BE2C (cell line): ENCODE data around the gene MAGEA6.
"Not testable (repeated sequence)": the region's sequence is repeated elsewhere in the genome, so short reads cannot be mapped to it uniquely, and the experiment has no call there.

Source experiments
- DNase-seq: peaks from one replicate; pipeline ENCODE4 v3.0.0-alpha.2; 2020
- H3K27me3 ChIP-seq: fragments of 250-450 bp; sonication (Bioruptor Pico); 2 replicates; pipeline ENCODE4 v1.5.1; 2020; ENCODE audit warnings: mild to moderate bottlenecking
- H3K36me3 ChIP-seq: fragments of 250-450 bp; sonication (Bioruptor Pico); 2 replicates; pipeline ENCODE4 v1.5.1; 2020; ENCODE audit warnings: mild to moderate bottlenecking
- H3K4me1 ChIP-seq: fragments of 250-450 bp; sonication (Bioruptor Pico); 2 replicates; pipeline ENCODE4 v1.5.1; 2020
- H3K4me3 ChIP-seq: 2 replicates; pipeline ENCODE4 v1.5.1; 2011; ENCODE audit warnings: low read depth, low read length
- H3K9me3 ChIP-seq: fragments of 250-450 bp; sonication (Bioruptor Pico); 2 replicates; pipeline ENCODE4 v1.5.1; 2020
- TF ChIP-seq, protein P1 (sequence below): IDR thresholded peaks from 2 replicates; pipeline ENCODE4 v1.5.1; 2012; ENCODE audit warnings: mild to moderate bottlenecking, low read depth, low read length

Gene MAGEA6

DNA sequence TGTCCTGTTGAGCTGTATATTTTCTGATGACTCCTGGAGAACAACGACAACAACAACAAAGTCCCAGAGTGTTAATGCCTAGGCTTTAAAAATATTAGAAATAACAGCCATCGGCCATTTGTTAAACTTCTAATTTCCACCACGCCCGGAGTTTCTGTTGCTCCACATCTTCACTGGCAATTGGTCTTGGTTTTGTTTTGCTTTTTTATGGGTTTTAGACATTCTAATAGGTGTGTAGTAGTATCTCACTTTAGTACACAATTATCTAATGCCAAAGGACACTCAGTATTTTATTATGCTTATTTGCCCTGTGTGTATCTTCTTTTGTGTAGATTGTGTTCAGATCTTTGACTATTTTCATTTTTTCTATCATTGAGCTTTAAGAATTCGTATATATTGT is 30.9 kb downstream of the MAGEA6 start:
- TF ChIP-seq, protein P1, sequence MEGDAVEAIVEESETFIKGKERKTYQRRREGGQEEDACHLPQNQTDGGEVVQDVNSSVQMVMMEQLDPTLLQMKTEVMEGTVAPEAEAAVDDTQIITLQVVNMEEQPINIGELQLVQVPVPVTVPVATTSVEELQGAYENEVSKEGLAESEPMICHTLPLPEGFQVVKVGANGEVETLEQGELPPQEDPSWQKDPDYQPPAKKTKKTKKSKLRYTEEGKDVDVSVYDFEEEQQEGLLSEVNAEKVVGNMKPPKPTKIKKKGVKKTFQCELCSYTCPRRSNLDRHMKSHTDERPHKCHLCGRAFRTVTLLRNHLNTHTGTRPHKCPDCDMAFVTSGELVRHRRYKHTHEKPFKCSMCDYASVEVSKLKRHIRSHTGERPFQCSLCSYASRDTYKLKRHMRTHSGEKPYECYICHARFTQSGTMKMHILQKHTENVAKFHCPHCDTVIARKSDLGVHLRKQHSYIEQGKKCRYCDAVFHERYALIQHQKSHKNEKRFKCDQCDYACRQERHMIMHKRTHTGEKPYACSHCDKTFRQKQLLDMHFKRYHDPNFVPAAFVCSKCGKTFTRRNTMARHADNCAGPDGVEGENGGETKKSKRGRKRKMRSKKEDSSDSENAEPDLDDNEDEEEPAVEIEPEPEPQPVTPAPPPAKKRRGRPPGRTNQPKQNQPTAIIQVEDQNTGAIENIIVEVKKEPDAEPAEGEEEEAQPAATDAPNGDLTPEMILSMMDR: no peak
- no peak overlapping the region for H3K4me3 ChIP-seq
- no peak for DNase-seq
- H3K27me3 ChIP-seq: no peaks in the 10 kb centered on the region
- H3K36me3 ChIP-seq: no peaks in the 10 kb centered on the region
- H3K4me1 ChIP-seq: no peaks in the 10 kb centered on the region
- H3K9me3 ChIP-seq: no peaks in the 10 kb centered on the region

DNA sequence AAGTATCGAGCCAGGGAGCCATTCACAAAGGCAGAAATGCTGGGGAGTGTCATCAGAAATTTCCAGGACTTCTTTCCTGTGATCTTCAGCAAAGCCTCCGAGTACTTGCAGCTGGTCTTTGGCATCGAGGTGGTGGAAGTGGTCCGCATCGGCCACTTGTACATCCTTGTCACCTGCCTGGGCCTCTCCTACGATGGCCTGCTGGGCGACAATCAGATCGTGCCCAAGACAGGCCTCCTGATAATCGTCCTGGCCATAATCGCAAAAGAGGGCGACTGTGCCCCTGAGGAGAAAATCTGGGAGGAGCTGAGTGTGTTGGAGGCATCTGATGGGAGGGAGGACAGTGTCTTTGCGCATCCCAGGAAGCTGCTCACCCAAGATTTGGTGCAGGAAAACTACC is 33.0 kb downstream of the MAGEA6 start:
- not testable (repeated sequence) for H3K4me3 ChIP-seq, H3K36me3 ChIP-seq, DNase-seq, H3K9me3 ChIP-seq, H3K4me1 ChIP-seq, H3K27me3 ChIP-seq

DNA sequence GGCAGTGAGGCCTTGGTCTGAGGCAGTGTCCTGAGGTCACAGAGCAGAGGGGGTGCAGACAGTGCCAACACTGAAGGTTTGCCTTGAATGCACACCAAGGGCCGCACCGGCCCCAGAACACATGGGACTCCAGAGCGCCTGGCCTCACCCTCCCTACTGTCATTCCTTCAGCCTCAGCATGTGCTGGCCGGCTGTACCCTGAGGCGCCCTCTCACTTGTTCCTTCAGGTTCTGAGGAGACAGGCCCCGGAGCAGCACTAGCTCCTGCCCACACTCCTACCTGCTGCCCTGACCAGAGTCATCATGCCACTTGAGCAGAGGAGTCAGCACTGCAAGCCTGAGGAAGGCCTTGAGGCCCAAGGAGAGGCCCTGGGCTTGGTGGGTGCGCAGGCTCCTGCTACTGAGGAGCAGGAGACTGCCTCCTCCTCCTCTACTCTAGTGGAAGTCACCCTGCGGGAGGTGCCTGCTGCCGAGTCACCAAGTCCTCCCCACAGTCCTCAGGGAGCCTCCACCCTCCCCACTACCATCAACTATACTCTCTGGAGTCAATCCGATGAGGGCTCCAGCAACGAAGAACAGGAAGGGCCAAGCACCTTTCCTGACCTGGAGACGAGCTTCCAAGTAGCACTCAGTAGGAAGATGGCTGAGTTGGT is 33.5 kb downstream of the MAGEA6 start:
- H3K4me3 ChIP-seq: no peak overlapping the region
- no peaks in the 10 kb centered on the region for H3K36me3 ChIP-seq
- H3K4me1 ChIP-seq: no peaks in the 10 kb centered on the region
- no peaks in the 10 kb centered on the region for H3K9me3 ChIP-seq
- H3K27me3 ChIP-seq: no peaks in the 10 kb centered on the region
- TF ChIP-seq, protein P1: no peak
- DNase-seq: no peak

DNA sequence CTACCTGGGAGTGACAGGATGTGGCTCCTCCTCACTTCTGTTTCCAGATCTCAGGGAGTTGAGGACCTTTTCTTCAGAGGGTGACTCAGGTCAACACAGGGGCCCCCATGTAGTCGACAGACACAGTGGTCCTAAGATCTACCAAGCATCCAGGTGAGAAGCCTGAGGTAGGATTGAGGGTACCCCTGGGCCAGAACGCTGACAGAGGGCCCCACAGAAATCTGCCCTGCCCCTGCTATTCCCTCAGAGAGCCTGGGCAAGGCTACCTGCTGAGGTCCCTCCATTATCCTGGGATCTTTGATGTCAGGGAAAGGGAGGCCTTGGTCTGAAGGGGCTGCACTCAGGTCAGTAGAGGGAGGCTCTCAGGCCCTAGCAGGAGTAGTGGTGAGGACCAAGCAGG is 34.4 kb downstream of the MAGEA6 start:
- no peak overlapping the region for H3K4me3 ChIP-seq
- TF ChIP-seq, protein P1: no peak
- no peaks in the 10 kb centered on the region for H3K9me3 ChIP-seq
- H3K4me1 ChIP-seq: no peaks in the 10 kb centered on the region
- H3K27me3 ChIP-seq: no peaks in the 10 kb centered on the region
- no peak for DNase-seq
- no peaks in the 10 kb centered on the region for H3K36me3 ChIP-seq

DNA sequence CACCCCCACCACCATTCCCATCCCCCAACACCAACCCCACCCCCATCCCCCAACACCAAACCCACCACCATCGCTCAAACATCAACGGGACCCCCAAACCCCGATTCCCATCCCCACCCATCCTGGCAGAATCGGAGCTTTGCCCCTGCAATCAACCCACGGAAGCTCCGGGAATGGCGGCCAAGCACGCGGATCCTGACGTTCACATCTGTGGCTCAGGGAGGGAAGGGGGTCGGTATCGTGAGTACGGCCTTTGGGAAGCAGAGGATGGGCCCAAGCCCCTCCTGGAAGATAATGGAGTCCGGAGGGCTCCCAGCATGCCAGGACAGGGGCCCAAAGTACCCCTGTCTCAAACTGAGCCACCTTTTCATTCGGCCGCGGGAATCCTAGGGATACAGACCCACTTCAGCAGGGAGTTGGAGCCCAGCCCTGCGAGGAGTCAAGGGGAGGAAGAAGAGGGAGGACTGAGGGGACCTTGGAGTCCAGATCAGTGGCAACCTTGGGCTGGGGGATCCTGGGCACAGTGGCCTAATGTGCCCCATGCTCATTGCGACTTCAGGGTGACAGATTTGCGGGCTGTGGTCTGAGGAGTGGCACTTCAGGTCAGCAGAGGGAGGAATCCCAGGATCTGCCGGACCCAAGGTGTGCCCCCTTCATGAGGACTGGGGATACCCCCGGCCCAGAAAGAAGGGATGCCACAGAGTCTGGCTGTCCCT is 35.2 kb downstream of the MAGEA6 start:
- H3K27me3 ChIP-seq, DNase-seq, H3K4me1 ChIP-seq, H3K9me3 ChIP-seq, H3K36me3 ChIP-seq, H3K4me3 ChIP-seq: not testable (repeated sequence)

DNA sequence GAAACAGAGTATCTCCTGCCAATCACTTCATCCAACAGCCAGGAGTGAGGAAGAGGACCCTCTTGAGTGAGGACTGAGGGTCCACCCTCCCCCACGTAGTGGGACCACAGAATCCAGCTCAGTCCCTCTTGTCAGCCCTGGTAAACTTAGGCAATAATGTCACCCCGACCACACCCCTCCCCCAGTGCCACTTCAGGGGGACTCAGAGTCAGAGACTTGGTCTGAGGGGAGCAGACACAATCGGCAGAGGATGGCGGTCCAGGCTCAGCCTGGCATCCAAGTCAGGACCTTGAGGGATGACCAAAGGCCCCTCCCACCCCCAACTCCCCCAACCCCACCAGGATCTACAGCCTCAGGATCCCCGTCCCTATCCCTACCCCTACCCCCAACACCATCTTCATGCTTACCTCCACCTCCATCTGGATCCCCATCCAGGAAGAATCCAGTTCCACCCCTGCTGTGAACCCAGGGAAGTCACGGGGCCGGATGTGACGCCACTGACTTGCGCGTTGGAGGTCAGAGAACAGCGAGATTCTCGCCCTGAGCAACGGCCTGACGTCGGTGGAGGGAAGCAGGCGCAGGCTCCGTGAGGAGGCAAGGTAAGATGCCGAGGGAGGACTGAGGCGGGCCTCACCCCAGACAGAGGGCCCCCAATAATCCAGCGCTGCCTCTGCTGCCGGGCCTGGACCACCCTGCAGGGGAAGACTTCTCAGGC is 36.1 kb downstream of the MAGEA6 start, which contains the start of the genes CSAG1 and MAGEA12:
TSS of gene CSAG1 (minus strand) at position 461 of the 715 bp plus-strand sequence. CDS start 1,261 bp downstream, outside the sequence.
TSS of gene MAGEA12 (plus strand) at position 497 of the 715 bp plus-strand sequence. CDS start 2,405 bp downstream, outside the sequence.
- Histone ChIP-seq H3K4me1 (no peaks in the 10 kb centered on the region), H3K4me3 (no peak within 1 kb of the TSS), H3K36me3 (no peaks in the 10 kb centered on the region), H3K27me3 (no peaks in the 10 kb centered on the region), H3K9me3 (no peaks in the 10 kb centered on the region)
- TF ChIP-seq, protein P1: no peak
- DNase-seq: no peak

DNA sequence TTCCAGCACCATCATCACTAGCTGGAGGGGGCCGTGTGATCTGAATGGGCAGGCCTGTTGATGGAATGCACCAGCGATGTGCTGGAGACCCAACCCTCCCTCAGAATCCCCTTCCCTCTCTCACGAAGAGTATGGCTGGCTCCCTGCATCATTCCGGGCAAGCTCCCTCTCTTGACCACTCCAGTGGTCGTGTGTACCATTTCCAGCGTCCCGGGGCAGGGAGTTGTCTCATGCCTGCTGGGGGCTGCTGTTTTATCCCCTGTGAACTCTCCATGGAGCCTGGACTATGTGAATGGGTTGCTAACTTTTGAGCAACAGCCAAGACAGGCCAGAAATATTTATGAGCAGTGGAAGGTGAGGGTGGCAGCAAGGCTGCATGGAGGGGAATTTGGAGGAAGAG is 44.1 kb downstream of the MAGEA6 start:
- Histone ChIP-seq H3K27me3 (no peaks in the 10 kb centered on the region), H3K4me1 (no peaks in the 10 kb centered on the region), H3K9me3 (no peaks in the 10 kb centered on the region), H3K4me3 (no peak overlapping the region), H3K36me3 (no peaks in the 10 kb centered on the region)
- TF ChIP-seq, protein P1: no peak
- no peak for DNase-seq
